ENCODE measurements around the gene B3GNT5. TPM values are rescaled to one million over a fixed set of nuclear protein-coding genes. Genes with fewer than 3 reads are reported as not detected.

The B3GNT5 gene
- total and polyA plus RNA-seq, 9 of the 15 experiments (the other 6 are each of a cell fraction or from before 2014, with no cell fraction given) = 8.8 to 23.8 (median 14.4) TPM

GRCh38 chr3:183287301-183287971 lies 34.4 kb downstream of the B3GNT5 start (continued):
- TF ChIP-seq KLF13 (tag; IDR thresholded peaks at IDR 0.05; ENCODE audit: borderline replicate concordance, low read depth) (no peak), U2AF1 (optimal IDR thresholded peaks at IDR 0.05; ENCODE audit: low read depth, low read length) (no peak), ZHX1 (conservative IDR thresholded peaks at IDR 0.05; ENCODE audit: low read length) (no peak), ZFPM2 (CRISPR knock-in tag; IDR thresholded peaks at IDR 0.05) (no peak), ETV5 (CRISPR knock-in tag; IDR thresholded peaks at IDR 0.05; ENCODE audit: low read depth) (no peak), ZNF121 (CRISPR knock-in tag; conservative IDR thresholded peaks at IDR 0.05) (no peak), ZNF174 (CRISPR knock-in tag; IDR thresholded peaks at IDR 0.05) (no peak), PCBP1 (IDR thresholded peaks at IDR 0.05; ENCODE audit: low read depth, low read length, poor library complexity, severe bottlenecking) (no peak), SMAD2 (IDR thresholded peaks at IDR 0.05; ENCODE audit: low read depth, low read length) (no peak), SOX6 (IDR thresholded peaks at IDR 0.05) (no peak), HDGF (IDR thresholded peaks at IDR 0.05) (no peak), SMAD4 (CRISPR knock-in tag; conservative IDR thresholded peaks at IDR 0.05) (peak; percentile 87), RFX7 (CRISPR knock-in tag; IDR thresholded peaks at IDR 0.05) (no peak), GATAD2A (IDR thresholded peaks at IDR 0.05) (no peak), RBBP5 (IDR thresholded peaks at IDR 0.05; ENCODE audit: borderline replicate concordance, insufficient read depth, low read length, poor library complexity, severe bottlenecking) (no peak), NFATC3 (IDR thresholded peaks at IDR 0.05) (no peak), FOXK2 (conservative IDR thresholded peaks at IDR 0.05 in 1 of 2, IDR thresholded peaks at IDR 0.05 in 1 of 2; ENCODE audit: low read depth in 2 of 2) (peak in 1 of 2 experiments; percentile 16; a peak in 1 of 4 replicates), ILF3 (IDR thresholded peaks at IDR 0.05; ENCODE audit: borderline replicate concordance) (no peak), HMGN3 (IDR thresholded peaks at IDR 0.05; ENCODE audit: borderline replicate concordance, extremely low read depth, insufficient read length, low read depth, low read length) (no peak), ZNF830 (CRISPR knock-in tag; IDR thresholded peaks at IDR 0.05) (no peak), CHD2 (IDR thresholded peaks at IDR 0.05; ENCODE audit: low read depth, low read length) (no peak)
- TF ChIP-seq, protein P1, sequence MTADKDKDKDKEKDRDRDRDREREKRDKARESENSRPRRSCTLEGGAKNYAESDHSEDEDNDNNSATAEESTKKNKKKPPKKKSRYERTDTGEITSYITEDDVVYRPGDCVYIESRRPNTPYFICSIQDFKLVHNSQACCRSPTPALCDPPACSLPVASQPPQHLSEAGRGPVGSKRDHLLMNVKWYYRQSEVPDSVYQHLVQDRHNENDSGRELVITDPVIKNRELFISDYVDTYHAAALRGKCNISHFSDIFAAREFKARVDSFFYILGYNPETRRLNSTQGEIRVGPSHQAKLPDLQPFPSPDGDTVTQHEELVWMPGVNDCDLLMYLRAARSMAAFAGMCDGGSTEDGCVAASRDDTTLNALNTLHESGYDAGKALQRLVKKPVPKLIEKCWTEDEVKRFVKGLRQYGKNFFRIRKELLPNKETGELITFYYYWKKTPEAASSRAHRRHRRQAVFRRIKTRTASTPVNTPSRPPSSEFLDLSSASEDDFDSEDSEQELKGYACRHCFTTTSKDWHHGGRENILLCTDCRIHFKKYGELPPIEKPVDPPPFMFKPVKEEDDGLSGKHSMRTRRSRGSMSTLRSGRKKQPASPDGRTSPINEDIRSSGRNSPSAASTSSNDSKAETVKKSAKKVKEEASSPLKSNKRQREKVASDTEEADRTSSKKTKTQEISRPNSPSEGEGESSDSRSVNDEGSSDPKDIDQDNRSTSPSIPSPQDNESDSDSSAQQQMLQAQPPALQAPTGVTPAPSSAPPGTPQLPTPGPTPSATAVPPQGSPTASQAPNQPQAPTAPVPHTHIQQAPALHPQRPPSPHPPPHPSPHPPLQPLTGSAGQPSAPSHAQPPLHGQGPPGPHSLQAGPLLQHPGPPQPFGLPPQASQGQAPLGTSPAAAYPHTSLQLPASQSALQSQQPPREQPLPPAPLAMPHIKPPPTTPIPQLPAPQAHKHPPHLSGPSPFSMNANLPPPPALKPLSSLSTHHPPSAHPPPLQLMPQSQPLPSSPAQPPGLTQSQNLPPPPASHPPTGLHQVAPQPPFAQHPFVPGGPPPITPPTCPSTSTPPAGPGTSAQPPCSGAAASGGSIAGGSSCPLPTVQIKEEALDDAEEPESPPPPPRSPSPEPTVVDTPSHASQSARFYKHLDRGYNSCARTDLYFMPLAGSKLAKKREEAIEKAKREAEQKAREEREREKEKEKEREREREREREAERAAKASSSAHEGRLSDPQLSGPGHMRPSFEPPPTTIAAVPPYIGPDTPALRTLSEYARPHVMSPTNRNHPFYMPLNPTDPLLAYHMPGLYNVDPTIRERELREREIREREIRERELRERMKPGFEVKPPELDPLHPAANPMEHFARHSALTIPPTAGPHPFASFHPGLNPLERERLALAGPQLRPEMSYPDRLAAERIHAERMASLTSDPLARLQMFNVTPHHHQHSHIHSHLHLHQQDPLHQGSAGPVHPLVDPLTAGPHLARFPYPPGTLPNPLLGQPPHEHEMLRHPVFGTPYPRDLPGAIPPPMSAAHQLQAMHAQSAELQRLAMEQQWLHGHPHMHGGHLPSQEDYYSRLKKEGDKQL (CRISPR knock-in tag; IDR thresholded peaks at IDR 0.05; ENCODE audit: borderline replicate concordance) = no peak
